Measurements from ENCODE around the gene SCAF4.

- TF ChIP-seq CTCF (IDR thresholded peaks at IDR 0.05) (no peak), POLR2A (IDR thresholded peaks at IDR 0.05) (no peak)
Measured at GRCh38 chr21:31725202-31725839, 6.6 kb downstream of the SCAF4 start.

Measured in right lobe of liver (tissue), 4 donors.